Stimulated activated CD8-positive, alpha-beta memory T cell treated with anti-CD3 and anti-CD28 coated beads, Interleukin-15, amount 100 ng/mL, for 48 hours (primary cell): ENCODE measurements around the gene GPR85.
"Not testable (repeated sequence)": the region's sequence is repeated elsewhere in the genome, so short reads cannot be mapped to it uniquely, and the experiment has no call there.

ENCODE experiments used
- DNase-seq, 2 donors: peaks; one replicate each; pipeline ENCODE4 v3.0.0-alpha.2; 2020; ENCODE audit warnings: low read depth in 2 of 2

GPR85 gene

GRCh38 chr7:113083816-113084495, 2.7 kb downstream of the GPR85 start:
- DNase-seq = no peak

GRCh38 chr7:113083132-113083815, 3.4 kb downstream of the GPR85 start:
- no peak for DNase-seq

GRCh38 chr7:113078331-113078730, 8.3 kb downstream of the GPR85 start:
- no peak for DNase-seq

- DNase-seq = no peak
Observed at GRCh38 chr7:113076703-113077102, 9.9 kb downstream of the GPR85 start.

- DNase-seq = no peak
Observed at GRCh38 chr7:113071465-113071864, 15.2 kb downstream of the GPR85 start.

- DNase-seq = no peak
Observed at GRCh38 chr7:113062499-113062898, 24.1 kb downstream of the GPR85 start.

- no peak for DNase-seq
Observed at GRCh38 chr7:113060100-113060499, 26.5 kb downstream of the GPR85 start.

- DNase-seq = no peak
Observed at GRCh38 chr7:113054938-113055337, 31.7 kb downstream of the GPR85 start.

- not testable (repeated sequence) for DNase-seq
Observed at GRCh38 chr7:113054272-113054671, 32.4 kb downstream of the GPR85 start.

- DNase-seq = not testable (repeated sequence)
Observed at GRCh38 chr7:113049221-113049620, 37.4 kb downstream of the GPR85 start.

GRCh38 chr7:113046453-113046852, 40.2 kb downstream of the GPR85 start:
- DNase-seq = no peak

- DNase-seq = no peak
Observed at GRCh38 chr7:113045379-113045778, 41.2 kb downstream of the GPR85 start.

- no peak for DNase-seq
Observed at GRCh38 chr7:113044394-113044793, 42.2 kb downstream of the GPR85 start.

GRCh38 chr7:113040849-113041248, 45.8 kb downstream of the GPR85 start:
- DNase-seq = no peak

GRCh38 chr7:113033959-113034358, 52.7 kb downstream of the GPR85 start:
- DNase-seq = no peak
